DMS114 treated with DMSO at 0.1 percent for 48 hours (cell line): Measurements from ENCODE around the gene ADGRB2.

Experiments
- DNase-seq: peaks from one replicate; lab custom pipeline; 2025; ENCODE audit not compliant: unreplicated experiment; lab: John Stamatoyannopoulos, UW

The ADGRB2 gene

GRCh38 chr1:31764312-31765040 is at the start of gene ADGRB2:
ADGRB2 (minus strand) TSS chr1:31764340; CDS start chr1:31757221, 7,119 bp downstream.
- peak; percentile 44 for DNase-seq

GRCh38 chr1:31812158-31812829 is 48.2 kb upstream of the ADGRB2 start:
- no peak for DNase-seq

- DNase-seq: no peak
Measured at GRCh38 chr1:31811605-31812004, 47.5 kb upstream of the ADGRB2 start.

DNA sequence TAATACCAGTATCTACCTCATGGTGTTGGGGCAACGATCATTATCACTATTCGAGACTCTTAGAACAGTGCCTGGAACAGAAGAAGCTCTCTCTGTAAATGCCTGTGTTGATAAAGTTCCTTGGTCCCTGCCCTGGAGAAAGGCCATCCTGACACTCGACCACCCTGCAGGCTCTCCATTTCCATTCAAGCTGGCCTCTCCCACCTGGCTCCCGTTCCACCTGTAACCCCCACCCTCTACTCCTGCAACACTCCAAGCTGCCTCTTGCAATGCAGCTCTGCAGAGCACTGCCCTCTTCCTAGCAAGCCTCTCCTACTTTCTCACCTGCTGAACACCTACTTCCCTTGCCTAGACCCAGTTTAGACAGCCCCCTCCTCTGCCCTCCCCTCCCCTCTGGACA is 45.6 kb upstream of the ADGRB2 start:
- DNase-seq: no peak

GRCh38 chr1:31807273-31808048 is 43.3 kb upstream of the ADGRB2 start:
- no peak for DNase-seq

- DNase-seq: no peak
Measured at GRCh38 chr1:31805318-31805717, 41.2 kb upstream of the ADGRB2 start.

DNA sequence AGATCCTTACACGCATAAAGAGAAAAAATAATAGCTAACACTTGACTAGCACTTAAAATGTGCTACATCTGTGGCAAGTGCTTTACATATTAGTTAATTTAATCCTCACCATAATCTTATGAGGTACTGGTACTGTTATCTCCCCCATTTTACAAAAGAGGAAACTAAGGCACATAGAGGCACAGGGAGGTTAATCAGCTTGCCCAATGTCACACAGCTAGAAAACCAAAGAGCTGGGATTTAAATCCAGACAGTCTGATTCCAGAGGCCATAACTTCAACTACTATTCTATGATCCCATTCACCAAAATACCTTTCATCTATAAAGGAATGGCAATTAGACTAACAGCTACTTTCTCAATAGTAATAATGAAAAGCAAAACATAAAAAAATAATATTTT is 40.0 kb upstream of the ADGRB2 start:
- no peak for DNase-seq

GRCh38 chr1:31803610-31804009 is 39.5 kb upstream of the ADGRB2 start:
- DNase-seq: no peak

DNA sequence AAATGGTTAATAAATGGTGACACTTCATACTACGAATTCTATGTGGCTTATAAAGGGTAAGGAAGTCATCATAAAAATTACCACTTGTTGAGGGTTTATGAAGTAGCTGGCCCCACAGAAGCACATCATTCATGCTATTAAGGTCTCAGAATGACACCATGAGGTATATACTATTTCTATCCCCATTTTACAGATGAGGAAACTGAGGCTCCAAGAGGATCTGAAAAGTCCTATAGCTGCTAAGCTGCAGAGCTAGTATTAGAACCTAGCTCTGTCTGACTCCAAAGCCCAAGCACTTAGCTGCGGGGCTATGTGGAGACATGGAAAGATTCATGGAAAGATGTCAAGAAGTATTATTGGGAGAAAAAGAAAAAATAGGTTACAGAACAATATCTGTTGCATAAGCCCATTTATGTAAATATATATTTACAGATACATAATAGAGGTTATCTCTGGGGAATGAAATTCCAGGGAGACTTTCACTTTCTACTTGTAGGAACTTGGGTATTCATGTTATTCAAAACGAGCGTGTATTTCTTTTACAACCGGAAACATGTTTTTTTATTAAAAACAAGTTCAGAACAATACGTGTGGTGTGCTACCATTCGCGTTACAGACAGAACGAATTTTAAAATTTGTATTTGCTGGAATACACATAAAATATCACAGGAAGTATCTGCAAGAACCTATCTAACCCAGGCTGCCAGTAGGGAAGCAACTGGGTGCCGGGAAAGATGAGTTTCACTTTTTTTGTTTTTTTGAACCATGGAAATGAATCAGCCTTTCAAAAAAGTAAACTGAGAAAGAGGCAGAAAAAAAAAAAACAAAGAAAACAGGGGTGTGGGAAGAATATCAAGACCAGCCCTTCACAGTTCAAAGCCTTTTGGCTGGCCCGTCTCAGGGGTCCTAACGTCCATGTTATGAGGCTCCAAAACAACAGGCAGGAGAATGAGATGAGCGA is 38.3 kb upstream of the ADGRB2 start:
- DNase-seq: no peak

DNA sequence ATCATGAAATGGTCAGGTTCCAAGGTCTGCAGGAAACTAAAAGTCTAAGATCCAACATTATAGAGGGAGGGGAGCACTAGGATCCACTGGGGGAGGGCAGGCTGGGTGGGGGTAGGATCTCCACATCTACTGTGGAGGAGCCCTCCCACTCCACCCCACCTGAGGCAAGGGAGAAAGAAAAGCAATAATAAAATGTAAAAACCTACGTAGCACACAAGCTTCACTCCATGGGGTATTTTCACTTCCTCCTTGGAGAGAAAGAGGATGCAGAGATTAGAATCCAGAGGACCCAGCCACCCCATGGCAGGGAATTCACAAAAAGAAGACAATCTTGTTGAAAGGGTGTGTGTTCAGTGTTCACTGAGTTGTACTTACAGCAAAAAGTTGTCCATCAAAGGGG is 37.3 kb upstream of the ADGRB2 start:
- DNase-seq: no peak

DNA sequence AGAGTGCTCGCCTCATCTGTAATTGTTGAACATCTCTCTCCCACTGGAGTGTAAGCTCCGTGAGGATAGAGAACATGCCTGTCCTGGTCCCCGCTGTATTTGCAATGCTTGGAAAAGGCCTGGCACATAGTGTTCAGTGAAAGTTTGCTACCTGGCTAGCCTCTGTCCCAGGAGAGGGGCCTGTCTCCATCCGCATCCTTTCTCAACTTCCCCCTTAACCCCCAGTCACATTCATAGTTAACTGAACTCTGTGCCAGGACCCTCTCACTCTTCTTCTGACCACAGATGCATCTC is 36.5 kb upstream of the ADGRB2 start:
- no peak for DNase-seq

- no peak for DNase-seq
Measured at GRCh38 chr1:31799895-31800673, 35.9 kb upstream of the ADGRB2 start.

DNA sequence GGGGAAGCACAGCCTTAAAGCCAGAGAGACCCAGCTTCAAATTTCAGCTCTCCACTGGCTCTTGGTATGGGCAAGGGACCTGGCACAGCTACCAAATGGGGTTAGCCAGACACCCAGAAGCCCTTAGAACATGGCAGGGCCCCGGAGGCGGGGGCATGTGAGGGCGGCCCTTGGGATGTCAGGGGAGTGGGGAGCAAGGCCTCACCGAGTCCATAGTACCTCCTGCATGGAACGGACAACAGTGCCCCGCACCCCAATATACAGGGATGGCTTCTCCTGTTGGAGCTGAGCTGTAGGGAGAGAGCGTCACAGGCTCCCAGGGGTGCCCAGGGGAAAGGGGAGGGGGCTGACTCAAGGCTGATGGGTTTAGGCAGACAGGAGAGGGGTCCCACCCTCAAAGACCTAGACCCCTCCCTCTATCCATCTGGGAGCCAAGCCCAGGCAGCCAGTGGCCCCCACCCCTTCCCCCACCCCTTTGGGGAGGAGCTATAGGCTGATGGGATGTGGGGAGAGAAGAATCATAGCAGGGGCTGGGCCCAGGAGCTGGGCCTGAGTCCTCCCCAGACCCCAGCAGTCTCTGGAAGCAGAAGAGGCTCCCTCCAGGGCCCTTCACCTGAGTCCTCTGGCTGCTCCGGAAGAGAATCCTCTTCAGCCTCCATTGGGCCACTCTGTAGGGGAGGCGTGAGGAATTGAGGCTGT is 35.2 kb upstream of the ADGRB2 start:
- no peak for DNase-seq

GRCh38 chr1:31798433-31799195 is 34.5 kb upstream of the ADGRB2 start:
- DNase-seq: no peak

GRCh38 chr1:31798086-31798432 is 33.9 kb upstream of the ADGRB2 start:
- DNase-seq: no peak

- no peak for DNase-seq
Measured at GRCh38 chr1:31797216-31797615, 33.1 kb upstream of the ADGRB2 start.

DNA sequence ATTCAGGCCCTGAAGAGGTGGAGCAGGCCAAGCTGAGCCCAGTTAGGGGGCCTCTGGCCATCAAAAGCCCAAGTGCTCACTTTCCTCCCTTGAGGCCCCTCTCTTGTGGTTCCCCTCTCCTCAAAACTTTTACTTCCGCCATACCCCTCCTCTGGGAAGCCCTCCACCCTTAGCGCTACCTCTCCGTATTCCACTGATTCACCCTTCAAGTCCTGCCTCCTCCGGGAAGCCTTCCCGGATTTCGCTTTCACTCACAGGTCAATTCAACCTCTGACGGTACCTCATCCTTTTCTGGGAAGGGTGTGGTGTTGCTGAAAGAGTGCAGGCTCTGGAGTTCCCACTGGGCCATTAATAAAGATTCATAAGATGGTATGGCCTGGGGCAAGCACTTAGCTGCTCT is 32.6 kb upstream of the ADGRB2 start:
- DNase-seq: no peak

- DNase-seq: no peak
Measured at GRCh38 chr1:31795801-31796621, 31.9 kb upstream of the ADGRB2 start.
